A673 (cell line): ENCODE data around the gene CDC42EP2. TPM values are rescaled to one million over a fixed set of nuclear protein-coding genes. Genes with fewer than 3 reads are reported as not detected.
A peak's percentile ranks its signal among the peaks of the same experiment; 100 is the strongest.

Experiments
- BruUV-seq: library from RNA; stranded (reverse); fragments of 400-500 nt; replicated peaks from 2 replicates; lab custom pipeline; 2021; lab: Mats Ljungman, UMichigan
- CTCF ChIA-PET: fragments of 300-600 bp; sonication (Branson Sonifier 250); formaldehyde crosslinking; loops from one replicate; lab custom pipeline; 2022; ENCODE audit warnings: antibody characterized with exemption; lab: Charles Lee
- POLR2A ChIA-PET: fragments of 300-600 bp; sonication (Branson Sonifier 250); formaldehyde crosslinking; loops from one replicate; lab custom pipeline; 2022; ENCODE audit warnings: antibody characterized with exemption; ENCODE audit not compliant: low non-redundant PET; lab: Charles Lee
- DNase-seq: peaks from one replicate; pipeline ENCODE4 v3.0.0-alpha.2; 2015; ENCODE audit warnings: low spot score
- H3K27ac ChIP-seq: fragments of 200-600 bp; sonication (generic); 2 replicates; pipeline ENCODE4 v1.5.1; 2016; ENCODE audit warnings: mixed run types, low read depth, mild to moderate bottlenecking, mixed read lengths, antibody characterized with exemption, low read length; ENCODE audit not compliant: poor library complexity, severe bottlenecking
- H3K27me3 ChIP-seq: fragments of 200-600 bp; sonication (generic); replicated peaks from 2 replicates; pipeline ENCODE4 v1.6.1; 2017; ENCODE audit warnings: mixed run types, low read depth, mild to moderate bottlenecking, mixed read lengths, antibody characterized with exemption, low read length; ENCODE audit not compliant: insufficient read depth, poor library complexity
- H3K36me3 ChIP-seq: fragments of 200-600 bp; sonication (generic); 2 replicates; pipeline ENCODE4 v1.6.1; 2016; ENCODE audit warnings: mixed run types, mild to moderate bottlenecking, mixed read lengths, antibody characterized with exemption, low read length; ENCODE audit not compliant: insufficient read depth, poor library complexity, severe bottlenecking
- H3K4me1 ChIP-seq: fragments of 200-600 bp; sonication (generic); 2 replicates; pipeline ENCODE4 v1.6.1; 2017; ENCODE audit warnings: mixed run types, mild to moderate bottlenecking, mixed read lengths, antibody characterized with exemption, low read length; ENCODE audit not compliant: insufficient read depth, poor library complexity, severe bottlenecking
- H3K4me3 ChIP-seq: fragments of 200-600 bp; sonication (generic); 2 replicates; pipeline ENCODE4 v1.5.1; 2016; ENCODE audit warnings: low read depth, mixed run types, mild to moderate bottlenecking, mixed read lengths, low read length; ENCODE audit not compliant: poor library complexity, severe bottlenecking
- H3K9me3 ChIP-seq: fragments of 200-600 bp; sonication (generic); 2 replicates; pipeline ENCODE4 v1.6.1; 2016; ENCODE audit warnings: mixed run types, low read depth, mild to moderate bottlenecking, mixed read lengths, antibody characterized with exemption, low read length; ENCODE audit not compliant: poor library complexity, severe bottlenecking
- CTCF ChIP-seq: fragments of 300-800, 200-600 bp; sonication (generic); conservative IDR thresholded peaks from 2 replicates; pipeline ENCODE4 v1.5.1; 2017; ENCODE audit warnings: low read depth, mild to moderate bottlenecking, antibody characterized with exemption, low read length, moderate library complexity, mixed read lengths
- EZH2 ChIP-seq: fragments of 200-600 bp; sonication (generic); IDR thresholded peaks from 2 replicates; pipeline ENCODE4 v1.6.1; 2017; ENCODE audit warnings: borderline replicate concordance, low read depth, mild to moderate bottlenecking, mixed read lengths, antibody characterized with exemption, low read length; ENCODE audit not compliant: poor library complexity, severe bottlenecking
- intact Hi-C: fragments of 100-400 bp; cut with micrococcal nuclease; formaldehyde crosslinking; loops from one replicate; pipeline ENCODE4 v1.10.0; 2022; ENCODE audit not compliant: unreplicated experiment
- total RNA-seq: library from RNA; stranded (reverse); gene quantifications from 2 replicates; pipeline ENCODE4 v1.2.3, GENCODE V29; 2021

CDC42EP2 gene
- total RNA-seq, 1 experiment from 2014 or later = 4.8 TPM

- ChIA-PET POLR2A (no interaction called here), CTCF (interaction anchor here (0.6 to 3.7 kb wide), 17 partner anchors 13 to 582 kb away, joined by 3 to 34 read pairs (median 4); partner anchors contain the start of genes DPF2, FAU and POLA2)
- peak; percentile 88 for DNase-seq
- H3K27ac ChIP-seq = peak overlapping the region; percentile 71
- peak overlapping the region; percentile 80 for H3K4me3 ChIP-seq
- H3K27me3 ChIP-seq = no peaks in the 10 kb centered on the region
- H3K4me1 ChIP-seq = peaks cover 10% of the 10 kb centered on the region
- no peaks in the 10 kb centered on the region for H3K9me3 ChIP-seq
- H3K36me3 ChIP-seq = no peaks in the 10 kb centered on the region
- no TSS peak for BruUV-seq
- TF ChIP-seq EZH2 (no peak), CTCF (peak; percentile 100)
- intact Hi-C loops = loop anchor here (1.0 to 10.0 kb wide), 3 partner anchors 40 to 471 kb away; partner anchors contain the start of gene CDC42BPG
Observed at GRCh38 chr11:65315204-65315865, 669 bp downstream of the CDC42EP2 start.

- no peak for DNase-seq
Observed at GRCh38 chr11:65315866-65316226, 1.2 kb downstream of the CDC42EP2 start.

More at GRCh38 chr11:65315866-65316226, 1.2 kb downstream of the CDC42EP2 start:
- Histone ChIP-seq H3K36me3 (no peaks in the 10 kb centered on the region), H3K4me1 (peaks cover 9% of the 10 kb centered on the region), H3K4me3 (peak overlapping the region; percentile 80), H3K27ac (no peak overlapping the region), H3K27me3 (no peaks in the 10 kb centered on the region), H3K9me3 (no peaks in the 10 kb centered on the region)
- no peak for TF ChIP-seq EZH2
- TF ChIP-seq CTCF = peak; percentile 5; the same call in 1 of the 2 replicates
- ChIA-PET POLR2A (no interaction called here), CTCF (interaction anchor here (0.6 to 3.7 kb wide), 13 partner anchors 15 to 203 kb away, joined by 3 to 34 read pairs (median 4); partner anchors contain the start of genes DPF2 and POLA2)
- intact Hi-C loops = loop anchor here (1.0 to 10.0 kb wide), 3 partner anchors 41 to 471 kb away; partner anchors contain the start of gene CDC42BPG
- BruUV-seq = no TSS peak
